PC-3 (cell line): ENCODE measurements around the gene UBA1. TPM values are rescaled to one million over a fixed set of nuclear protein-coding genes. Genes with fewer than 3 reads are reported as not detected.

Experiments
- ATAC-seq: fragments of 200-7000 bp; cut with Tn5 transposase; 2 replicates; pipeline ENCODE4 v1.9.1; 2020; ENCODE audit warnings: mild to moderate bottlenecking, moderate library complexity
- BruUV-seq: library from RNA; stranded (reverse); fragments of 400-500 nt; replicated peaks from 2 replicates; lab custom pipeline; 2021; lab: Mats Ljungman, UMichigan
- CTCF ChIA-PET: fragments of 300-600 bp; sonication (Branson Sonifier 250); formaldehyde crosslinking; loops from one replicate; lab custom pipeline; 2022; ENCODE audit warnings: antibody characterized with exemption; lab: Charles Lee
- POLR2A ChIA-PET: fragments of 300-600 bp; sonication (Branson Sonifier 250); formaldehyde crosslinking; loops from one replicate; lab custom pipeline; 2022; ENCODE audit warnings: antibody characterized with exemption; ENCODE audit not compliant: unreplicated experiment; lab: Charles Lee
- DNase-seq: peaks from one replicate; pipeline ENCODE4 v3.0.0-alpha.2; 2015
- H2AFZ ChIP-seq: fragments of 300-600 bp; sonication (generic); 2 replicates; pipeline ENCODE4 v1.6.0; 2016; ENCODE audit warnings: antibody characterized with exemption, low read length
- H3F3A ChIP-seq: fragments of 300-600 bp; sonication (generic); one replicate; pipeline ENCODE4 v1.6.0; 2017; ENCODE audit warnings: antibody characterized with exemption, low read length, control low read depth, mild to moderate bottlenecking; ENCODE audit not compliant: unreplicated experiment
- H3K27ac ChIP-seq: fragments of 300-600 bp; sonication (generic); 2 replicates; pipeline ENCODE4 v1.5.1; 2016; ENCODE audit warnings: mild to moderate bottlenecking, low read length
- H3K27me3 ChIP-seq: fragments of 300-600 bp; sonication (generic); 2 replicates; pipeline ENCODE4 v1.6.1; 2016; ENCODE audit warnings: low read length, mixed read lengths
- H3K36me3 ChIP-seq: fragments of 300-600 bp; sonication (generic); 2 replicates; pipeline ENCODE4 v1.6.1; 2016; ENCODE audit warnings: low read depth, mixed run types, low read length, mixed read lengths
- H3K4me1 ChIP-seq: fragments of 300-600 bp; sonication (generic); 2 replicates; pipeline ENCODE4 v1.5.1; 2016; ENCODE audit warnings: low read length; ENCODE audit not compliant: insufficient read depth
- H3K4me2 ChIP-seq: fragments of 300-600 bp; sonication (generic); 2 replicates; pipeline ENCODE4 v1.6.0; 2016; ENCODE audit warnings: low read length
- H3K4me3 ChIP-seq: fragments of 300-600 bp; sonication (generic); 2 replicates; pipeline ENCODE4 v1.5.1; 2016; ENCODE audit warnings: mild to moderate bottlenecking, low read length, mixed read lengths
- H3K79me2 ChIP-seq: fragments of 300-600 bp; sonication (generic); 2 replicates; pipeline ENCODE4 v1.6.1; 2017; ENCODE audit warnings: low read length, mixed read lengths
- H3K9ac ChIP-seq: fragments of 300-600 bp; sonication (generic); 2 replicates; pipeline ENCODE4 v1.6.0; 2016; ENCODE audit warnings: mild to moderate bottlenecking, low read length
- H3K9me2 ChIP-seq: fragments of 300-600 bp; sonication (generic); replicated peaks from 2 replicates; pipeline ENCODE4 v1.6.1; 2016; ENCODE audit warnings: mixed run types, low read length, mixed read lengths
- H3K9me3 ChIP-seq: fragments of 300-600 bp; sonication (generic); 2 replicates; pipeline ENCODE4 v1.6.1; 2016; ENCODE audit warnings: low read length, mixed read lengths
- H4K20me1 ChIP-seq: fragments of 300-600 bp; sonication (generic); 2 replicates; pipeline ENCODE4 v1.6.1; 2016; ENCODE audit warnings: low read length, mixed read lengths
- CTCF ChIP-seq: fragments of 300-600 bp; sonication (generic); conservative IDR thresholded peaks from 2 replicates; pipeline ENCODE4 v1.5.1; 2017; ENCODE audit warnings: antibody characterized with exemption, low read depth, mild to moderate bottlenecking, low read length
- EZH2 ChIP-seq: fragments of 300-600 bp; sonication (generic); IDR thresholded peaks from one replicate; pipeline ENCODE4 v1.6.1; 2017; ENCODE audit warnings: antibody characterized with exemption, mild to moderate bottlenecking, low read length; ENCODE audit not compliant: unreplicated experiment
- EZH2phosphoT487 ChIP-seq: fragments of 300-600 bp; sonication (generic); IDR thresholded peaks from 2 replicates; pipeline ENCODE4 v1.6.1; 2018; ENCODE audit warnings: mild to moderate bottlenecking, antibody characterized with exemption, low read length, borderline replicate concordance
- intact Hi-C: fragments of 100-400 bp; cut with micrococcal nuclease; formaldehyde crosslinking; loops from 2 replicates; pipeline ENCODE4 v1.9.0; 2023
- total RNA-seq: library from RNA; depleted of rRNA; stranded (reverse); fragments of >200 nt; gene quantifications from 2 replicates; pipeline ENCODE4 v1.2.3, GENCODE V29; 2014

Gene UBA1
- total RNA-seq, 1 experiment from 2014 or later: 282 TPM

GRCh38 chrX:47230136-47230868, 36.7 kb downstream of the UBA1 start:
- Histone ChIP-seq H3K4me2 (no peak overlapping the region), H3K27ac (no peak overlapping the region), H3F3A (no peaks in the 10 kb centered on the region), H2AFZ (no peak overlapping the region), H3K9ac (no peak overlapping the region), H4K20me1 (no peaks in the 10 kb centered on the region), H3K79me2 (peaks cover 24% of the 10 kb centered on the region), H3K36me3 (peaks cover 32% of the 10 kb centered on the region), H3K9me2 (no peaks in the 10 kb centered on the region), H3K27me3 (no peaks in the 10 kb centered on the region), H3K4me3 (no peak overlapping the region), H3K4me1 (peaks cover 9% of the 10 kb centered on the region), H3K9me3 (no peaks in the 10 kb centered on the region)
- ChIA-PET POLR2A (no interaction called here), CTCF (no interaction called here)
- BruUV-seq: no TSS peak
- intact Hi-C loops: no loop called here
- ATAC-seq: no peak
- no peak for DNase-seq
- no peak for TF ChIP-seq EZH2
- TF ChIP-seq CTCF: no peak
- no peak for TF ChIP-seq EZH2phosphoT487

GRCh38 chrX:47231167-47231566, 37.5 kb downstream of the UBA1 start:
- no peak overlapping the region for H3K4me3 ChIP-seq
- H3K4me2 ChIP-seq: no peak overlapping the region
- H3F3A ChIP-seq: no peaks in the 10 kb centered on the region
- peaks cover 33% of the 10 kb centered on the region for H3K79me2 ChIP-seq
- H3K4me1 ChIP-seq: peaks cover 9% of the 10 kb centered on the region
- H4K20me1 ChIP-seq: no peaks in the 10 kb centered on the region
- peak overlapping the region; percentile 98 for H3K27ac ChIP-seq
- ATAC-seq: no peak
- CTCF ChIA-PET: no interaction called here
- H3K9me2 ChIP-seq: no peaks in the 10 kb centered on the region
- POLR2A ChIA-PET: no interaction called here
- no peak overlapping the region for H3K9ac ChIP-seq
- intact Hi-C loops: no loop called here
- no peaks in the 10 kb centered on the region for H3K27me3 ChIP-seq
- no peak for TF ChIP-seq EZH2
- TF ChIP-seq EZH2phosphoT487: no peak
- no peak for TF ChIP-seq CTCF
- no peak overlapping the region for H2AFZ ChIP-seq
- H3K9me3 ChIP-seq: no peaks in the 10 kb centered on the region
- H3K36me3 ChIP-seq: peaks cover 25% of the 10 kb centered on the region
- DNase-seq: no peak
- BruUV-seq: no TSS peak

- peak overlapping the region; percentile 95 for H3K4me2 ChIP-seq
- ATAC-seq (no peak), DNase-seq (no peak)
- peak overlapping the region; percentile 77 for H3K4me3 ChIP-seq
- H4K20me1 ChIP-seq: no peaks in the 10 kb centered on the region
- peaks cover 9% of the 10 kb centered on the region for H3K4me1 ChIP-seq
- POLR2A ChIA-PET: no interaction called here
- no peak for TF ChIP-seq CTCF
- TF ChIP-seq EZH2phosphoT487: no peak
- TF ChIP-seq EZH2: no peak
- H3K36me3 ChIP-seq: peaks cover 15% of the 10 kb centered on the region
- H3K9me2 ChIP-seq: no peaks in the 10 kb centered on the region
- H3K27ac ChIP-seq: peak overlapping the region; percentile 98
- intact Hi-C loops: no loop called here
- H3K9me3 ChIP-seq: no peaks in the 10 kb centered on the region
- CTCF ChIA-PET: interaction anchor here (0.6 to 0.7 kb wide), 2 partner anchors 11 to 80 kb away, joined by 3 to 4 read pairs; no protein-coding TSS in a partner anchor
- H3K79me2 ChIP-seq: peaks cover 44% of the 10 kb centered on the region
- H3K9ac ChIP-seq: peak overlapping the region; percentile 99
- no peaks in the 10 kb centered on the region for H3F3A ChIP-seq
- peak overlapping the region; percentile 59; the same call in 1 of the 2 replicates for H2AFZ ChIP-seq
- H3K27me3 ChIP-seq: no peaks in the 10 kb centered on the region
- TSS peak; percentile 78 for BruUV-seq
Measured at GRCh38 chrX:47232197-47232802, 38.7 kb downstream of the UBA1 start.
